ENCODE measurements around the gene RFWD3.

The RFWD3 gene

GRCh38 chr16:74578433-74578832 is 88.2 kb downstream of the RFWD3 start:
- DNase-seq (ENCODE audit: low read depth in 2 of 2) = no peak

GRCh38 chr16:74577882-74578366 is 88.8 kb downstream of the RFWD3 start:
- no peak for DNase-seq (ENCODE audit: low read depth in 2 of 2)

GRCh38 chr16:74575807-74576643 is 90.7 kb downstream of the RFWD3 start:
- no peak for DNase-seq (ENCODE audit: low read depth in 2 of 2)

- DNase-seq (ENCODE audit: low read depth in 2 of 2) = no peak
Observed at GRCh38 chr16:74575175-74575806, 91.4 kb downstream of the RFWD3 start.

GRCh38 chr16:74574146-74574545 is 92.5 kb downstream of the RFWD3 start:
- DNase-seq (ENCODE audit: low read depth in 2 of 2) = no peak

- DNase-seq (ENCODE audit: low read depth in 2 of 2) = no peak
Observed at GRCh38 chr16:74573622-74574021, 93.1 kb downstream of the RFWD3 start.
